HG03575 (cell line): ENCODE data around the gene TNNI2.
"Not testable (repeated sequence)": the region's sequence is repeated elsewhere in the genome, so short reads cannot be mapped to it uniquely, and the experiment has no call there.

Experiments
- ATAC-seq: cut with Tn5 transposase; IDR thresholded peaks from one replicate; pipeline ENCODE4 v1.9.1; 2021; ENCODE audit not compliant: unreplicated experiment, insufficient number of reproducible peaks, low FRiP score; ENCODE audit errors: extremely low read depth

The TNNI2 gene

GRCh38 chr11:1879941-1880720, 41.4 kb downstream of the TNNI2 start:
- no peak for ATAC-seq

- ATAC-seq: no peak
Observed at GRCh38 chr11:1880746-1881441, 42.1 kb downstream of the TNNI2 start.

GRCh38 chr11:1881442-1882264, 42.9 kb downstream of the TNNI2 start:
- ATAC-seq: no peak

GRCh38 chr11:1882265-1883238, 43.8 kb downstream of the TNNI2 start:
- no peak for ATAC-seq

- no peak for ATAC-seq
Observed at GRCh38 chr11:1883346-1884302, 44.8 kb downstream of the TNNI2 start.

GRCh38 chr11:1884303-1884700, 45.5 kb downstream of the TNNI2 start:
- no peak for ATAC-seq

GRCh38 chr11:1886551-1886950, 47.8 kb downstream of the TNNI2 start:
- not testable (repeated sequence) for ATAC-seq

GRCh38 chr11:1887451-1888346, 48.9 kb downstream of the TNNI2 start:
- no peak for ATAC-seq

GRCh38 chr11:1888347-1888753, 49.6 kb downstream of the TNNI2 start:
- ATAC-seq: no peak

- ATAC-seq: no peak
Observed at GRCh38 chr11:1888811-1889210, 50.0 kb downstream of the TNNI2 start.

GRCh38 chr11:1889224-1889930, 50.6 kb downstream of the TNNI2 start:
- no peak for ATAC-seq

GRCh38 chr11:1889941-1890855, 51.4 kb downstream of the TNNI2 start:
- ATAC-seq: no peak
